C4-2B (cell line): ENCODE results near the gene CCR6.
"Not testable (repeated sequence)": the region's sequence is repeated elsewhere in the genome, so short reads cannot be mapped to it uniquely, and the experiment has no call there.

Experiments used
- ZFX ChIP-seq: fragments of 450-650 bp; IDR thresholded peaks from 2 replicates; pipeline ENCODE4 v1.6.1; 2017
- TF ChIP-seq, protein P1 (sequence below): fragments of 450-650 bp; conservative IDR thresholded peaks from 2 replicates; pipeline ENCODE4 v1.5.1; 2017; ENCODE audit warnings: mild to moderate bottlenecking

- TF ChIP-seq, protein P1, sequence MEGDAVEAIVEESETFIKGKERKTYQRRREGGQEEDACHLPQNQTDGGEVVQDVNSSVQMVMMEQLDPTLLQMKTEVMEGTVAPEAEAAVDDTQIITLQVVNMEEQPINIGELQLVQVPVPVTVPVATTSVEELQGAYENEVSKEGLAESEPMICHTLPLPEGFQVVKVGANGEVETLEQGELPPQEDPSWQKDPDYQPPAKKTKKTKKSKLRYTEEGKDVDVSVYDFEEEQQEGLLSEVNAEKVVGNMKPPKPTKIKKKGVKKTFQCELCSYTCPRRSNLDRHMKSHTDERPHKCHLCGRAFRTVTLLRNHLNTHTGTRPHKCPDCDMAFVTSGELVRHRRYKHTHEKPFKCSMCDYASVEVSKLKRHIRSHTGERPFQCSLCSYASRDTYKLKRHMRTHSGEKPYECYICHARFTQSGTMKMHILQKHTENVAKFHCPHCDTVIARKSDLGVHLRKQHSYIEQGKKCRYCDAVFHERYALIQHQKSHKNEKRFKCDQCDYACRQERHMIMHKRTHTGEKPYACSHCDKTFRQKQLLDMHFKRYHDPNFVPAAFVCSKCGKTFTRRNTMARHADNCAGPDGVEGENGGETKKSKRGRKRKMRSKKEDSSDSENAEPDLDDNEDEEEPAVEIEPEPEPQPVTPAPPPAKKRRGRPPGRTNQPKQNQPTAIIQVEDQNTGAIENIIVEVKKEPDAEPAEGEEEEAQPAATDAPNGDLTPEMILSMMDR = not testable (repeated sequence)
- not testable (repeated sequence) for TF ChIP-seq ZFX
Observed at GRCh38 chr6:167177271-167177670, 54.4 kb downstream of the CCR6 start.
